K562 (cell line): ENCODE measurements around the gene MAGI1. TPM values are rescaled to one million over a fixed set of nuclear protein-coding genes. Genes with fewer than 3 reads are reported as not detected.

Source experiments
- ATAC-seq: fragments of 200-7000 bp; cut with Tn5 transposase; 3 replicates; pipeline ENCODE4 v1.9.1; 2020; ENCODE audit warnings: moderate library complexity
- BruUV-seq: library from RNA; stranded (reverse); fragments of 400-500 nt; replicated peaks from 2 replicates; lab custom pipeline; 2021; lab: Mats Ljungman, UMichigan
- CTCF ChIA-PET: fragments of 300-600 bp; formaldehyde crosslinking; extraction: SDS; loops from one replicate; lab custom pipeline; 2021; ENCODE audit warnings: low intra/inter-chr PET ratio; lab: Yijun Ruan, JAX
- POLR2A ChIA-PET: fragments of 300-600, 350-650 bp; sonication (Branson Sonifier 250); formaldehyde crosslinking; extraction: SDS; loops from one replicate; lab custom pipeline; 2021; ENCODE audit warnings: antibody characterized with exemption, inconsistent platforms; lab: Yijun Ruan, JAX
- DNase-seq, 4 experiments: peaks; one replicate each; pipeline versions ENCODE4 v3.0.0 to v3.0.0-alpha.2; 2011 to 2018; ENCODE audit warnings: low spot score in 3 of 4, mixed read lengths in 3 of 4; ENCODE audit errors: extremely low read depth in 1 of 4
- FAIRE-seq: peaks from 2 replicates; lab custom pipeline; 2011; peaks lifted over from hg19 to GRCh38; lab: Jason Lieb, UNC
- H2AFZ ChIP-seq: 2 replicates; pipeline ENCODE4 v1.6.0; 2011; ENCODE audit warnings: low read depth, low read length, control low read depth, inconsistent platforms
- H3K27ac ChIP-seq: fragments of 200-600 bp; 3 replicates; pipeline ENCODE4 v1.8.0; 2011; ENCODE audit warnings: low read depth, mild to moderate bottlenecking, control low read depth, inconsistent platforms, low read length, moderate library complexity, mixed read lengths; ENCODE audit errors: extremely low read depth
- H3K27me3 ChIP-seq, 2 experiments: fragments of 300-600 bp in 1 of 2; 2 replicates in 1 of 2; 3 replicates in 1 of 2; pipeline versions ENCODE4 v1.6.0 to v1.8.0; 2011; ENCODE audit warnings: inconsistent platforms in 2 of 2, low read length in 2 of 2, mild to moderate bottlenecking in 1 of 2, mixed read lengths in 1 of 2, moderate library complexity in 1 of 2; ENCODE audit not compliant: control insufficient read depth in 2 of 2, insufficient read depth in 2 of 2
- H3K36me3 ChIP-seq: fragments of 300-600 bp; 3 replicates; pipeline ENCODE4 v1.8.0; 2011; ENCODE audit warnings: mild to moderate bottlenecking, low read length, inconsistent platforms; ENCODE audit not compliant: control insufficient read depth, insufficient read depth
- H3K4me1 ChIP-seq, 2 experiments: fragments of 200-600 bp in 1 of 2; replicated peaks in 1 of 2; 2 replicates in 1 of 2; 3 replicates in 1 of 2; pipeline versions ENCODE4 v1.5.1 to v1.8.0; 2011; ENCODE audit warnings: inconsistent platforms in 2 of 2, low read length in 2 of 2, mild to moderate bottlenecking in 1 of 2, mixed read lengths in 1 of 2, moderate library complexity in 1 of 2; ENCODE audit not compliant: control insufficient read depth in 2 of 2, insufficient read depth in 2 of 2
- H3K4me2 ChIP-seq: 2 replicates; pipeline ENCODE4 v1.6.1; 2011; ENCODE audit warnings: low read length, control low read depth, inconsistent platforms, mixed read lengths; ENCODE audit not compliant: insufficient read depth
- H3K4me3 ChIP-seq: fragments of 200-600 bp; sonication (generic), shearing (Covaris generic); 2 replicates; pipeline ENCODE4 v1.5.1; 2016; ENCODE audit warnings: control low read depth, inconsistent platforms
- H3K79me2 ChIP-seq: fragments of 200-600 bp; 3 replicates; pipeline ENCODE4 v1.8.0; 2011; ENCODE audit warnings: low read length, inconsistent platforms; ENCODE audit not compliant: control insufficient read depth, insufficient read depth
- H3K9ac ChIP-seq, 2 experiments: 2 replicates each; pipeline versions ENCODE4 v1.6.0 to v1.6.1; 2011; ENCODE audit warnings: low read depth in 2 of 2, low read length in 2 of 2, control low read depth in 1 of 2, inconsistent platforms in 1 of 2, mild to moderate bottlenecking in 1 of 2, mixed read lengths in 1 of 2; ENCODE audit not compliant: insufficient read depth in 1 of 2
- H3K9me1 ChIP-seq: one replicate; pipeline ENCODE4 v1.6.0; 2011; ENCODE audit warnings: inconsistent platforms, mild to moderate bottlenecking, low read length, moderate library complexity; ENCODE audit not compliant: control insufficient read depth, insufficient read depth
- H3K9me3 ChIP-seq: replicated peaks from 2 replicates; pipeline ENCODE4 v1.5.1; 2011; ENCODE audit warnings: low read depth, low read length, inconsistent platforms; ENCODE audit not compliant: control insufficient read depth, insufficient read depth
- H4K20me1 ChIP-seq: replicated peaks from 2 replicates; pipeline ENCODE4 v1.6.1; 2011; ENCODE audit warnings: low read length, inconsistent platforms, mixed read lengths; ENCODE audit not compliant: control insufficient read depth, insufficient read depth
- TCF15 ChIP-seq: fragments of 250-450 bp; sonication (Bioruptor Pico); IDR thresholded peaks from 2 replicates; pipeline ENCODE4 v1.8.0; 2022; ENCODE audit warnings: moderate library complexity, mild to moderate bottlenecking, inconsistent platforms
- ZFX ChIP-seq: sonication (generic); formaldehyde crosslinking; IDR thresholded peaks from 2 replicates; pipeline ENCODE4 v1.8.0; 2022; ENCODE audit warnings: mild to moderate bottlenecking, missing genetic modification reagents, moderate library complexity
- ZNF280A ChIP-seq: fragments of 450-650 bp; IDR thresholded peaks from 2 replicates; pipeline ENCODE4 v1.6.1; 2018; ENCODE audit warnings: mild to moderate bottlenecking, low read depth; ENCODE audit not compliant: partially characterized antibody
- WGBS: fragments of 100-300 bp; shearing (Covaris generic); methylation state at CpG from one replicate; pipeline ENCODE4 v1.1.6; 2016; ENCODE audit warnings: low coverage, mixed read lengths; ENCODE audit not compliant: insufficient coverage; ENCODE audit errors: missing lambda C conversion rate; 5-methylcytosine and 5-hydroxymethylcytosine counted together
- in situ Hi-C: fragments of 300-500 bp; cut with MboI; formaldehyde crosslinking; loops from 4 replicates; pipeline ENCODE4 v1.15.0; 2018; ENCODE audit warnings: inconsistent platforms, mixed read lengths
- intact Hi-C: fragments of 100-400 bp; cut with micrococcal nuclease; formaldehyde crosslinking; loops from 2 replicates; pipeline ENCODE4 v1.14.2; 2022
- polyA plus RNA-seq, 8 experiments: library from polyadenylated mRNA; depleted of rRNA in 4 of 8; stranded (reverse) in 5 of 8; unstranded in 3 of 8; fragments of >200 nt; fragmentation: Nextera tagmentation in 2 of 8; fragmentation: Illumina TruSeq in 1 of 8; extraction: Ambion mirVana in 2 of 8; extraction: Trizol in 1 of 8; gene quantifications; 2 replicates each; pipeline versions ENCODE4 v1.2.1 to v1.2.3, GENCODE V29; 2011 to 2014; ENCODE audit warnings: inconsistent platforms in 1 of 8, missing spikeins in 1 of 8
- total RNA-seq, 7 experiments: library from RNA; depleted of rRNA in 6 of 7; stranded (reverse); fragments of >200 nt in 6 of 7; fragmentation: Illumina TruSeq in 2 of 7; extraction: Trizol in 2 of 7; gene quantifications; 2 replicates each; pipeline versions ENCODE4 v1.2.1 to v1.2.3, GENCODE V29; 2011 to 2021; ENCODE audit warnings: low replicate concordance in 1 of 7

The MAGI1 gene
- total and polyA plus RNA-seq, 9 of the 15 experiments (the other 6 are each of a cell fraction or from before 2014, with no cell fraction given) = 7.8 to 59.4 (median 43.2) TPM

GRCh38 chr3:65331730-65332129 lies 707.0 kb downstream of the MAGI1 start:
- WGBS = 3% methylated on average over 3 of the region's 3 CpGs
- CTCF ChIA-PET = no interaction called here
- ATAC-seq (no peak), FAIRE-seq (no peak), DNase-seq (no peak)
- TF ChIP-seq TCF15 (CRISPR knock-in tag) (no peak), ZNF280A (no peak), ZFX (CRISPR knock-in tag) (no peak)
- Histone ChIP-seq H3K27ac (no peak overlapping the region), H3K79me2 (no peaks in the 10 kb centered on the region), H2AFZ (no peak overlapping the region), H3K4me1 (no peaks in the 10 kb centered on the region), H3K27me3 (peaks cover 0 to 10% of the 10 kb centered on the region in 2 experiments; a peak in 2 of 5 replicates), H3K4me2 (no peak overlapping the region), H3K9me1 (no peaks in the 10 kb centered on the region), H3K9me3 (no peaks in the 10 kb centered on the region), H4K20me1 (no peaks in the 10 kb centered on the region), H3K4me3 (no peak overlapping the region), H3K9ac (no peak overlapping the region), H3K36me3 (no peaks in the 10 kb centered on the region)
- BruUV-seq = no TSS peak
- intact Hi-C loops (no loop called here), in situ Hi-C loops (no loop called here)
- POLR2A ChIA-PET = no interaction called here
